Measurements from ENCODE around the gene UNC119B.

Gene UNC119B

GRCh38 chr12:120720987-120721801, 10.9 kb downstream of the UNC119B start:
- H3K4me3 ChIP-seq (ENCODE audit: control insufficient read depth, low read depth, low read length) = no peak overlapping the region
- TF ChIP-seq CTCF (IDR thresholded peaks at IDR 0.05; ENCODE audit: control insufficient read depth, insufficient read depth, low read depth, low read length, missing control alignments) = no peak
- no peak for DNase-seq (ENCODE audit: low read depth)

GRCh38 chr12:120721866-120722265, 11.6 kb downstream of the UNC119B start:
- TF ChIP-seq CTCF (IDR thresholded peaks at IDR 0.05; ENCODE audit: control insufficient read depth, insufficient read depth, low read depth, low read length, missing control alignments) = no peak
- H3K4me3 ChIP-seq (ENCODE audit: control insufficient read depth, low read depth, low read length) = no peak overlapping the region
- no peak for DNase-seq (ENCODE audit: low read depth)

- TF ChIP-seq CTCF (IDR thresholded peaks at IDR 0.05; ENCODE audit: control insufficient read depth, insufficient read depth, low read depth, low read length, missing control alignments) = no peak
- DNase-seq (ENCODE audit: low read depth) = no peak
- H3K4me3 ChIP-seq (ENCODE audit: control insufficient read depth, low read depth, low read length) = no peak overlapping the region
These were observed 12.5 kb downstream of the UNC119B start for GRCh38 chr12:120722784-120723183.

GRCh38 chr12:120724720-120725119, 14.5 kb downstream of the UNC119B start:
- no peak for TF ChIP-seq CTCF (IDR thresholded peaks at IDR 0.05; ENCODE audit: control insufficient read depth, insufficient read depth, low read depth, low read length, missing control alignments)
- DNase-seq (ENCODE audit: low read depth) = no peak
- no peak overlapping the region for H3K4me3 ChIP-seq (ENCODE audit: control insufficient read depth, low read depth, low read length)

- no peak for TF ChIP-seq CTCF (IDR thresholded peaks at IDR 0.05; ENCODE audit: control insufficient read depth, insufficient read depth, low read depth, low read length, missing control alignments)
- H3K4me3 ChIP-seq (ENCODE audit: control insufficient read depth, low read depth, low read length) = peak overlapping the region; percentile 62
- DNase-seq (ENCODE audit: low read depth) = no peak
These were observed 14.9 kb downstream of the UNC119B start for GRCh38 chr12:120725151-120725658.

- no peak for TF ChIP-seq CTCF (IDR thresholded peaks at IDR 0.05; ENCODE audit: control insufficient read depth, insufficient read depth, low read depth, low read length, missing control alignments)
- H3K4me3 ChIP-seq (ENCODE audit: control insufficient read depth, low read depth, low read length) = peak within 1 kb of the TSS; percentile 62
- DNase-seq (ENCODE audit: low read depth) = no peak
These were observed 15.6 kb downstream of the UNC119B start, which contains the start of gene ACADS for GRCh38 chr12:120725659-120726509. TSS of gene ACADS (plus strand) at chr12:120725826. CDS start at chr12:120725886, 60 bp downstream.

Measured in AG09309 (cell line).